ENCODE results near the gene DIS3L2.
"Not testable (repeated sequence)": the region's sequence is repeated elsewhere in the genome, so short reads cannot be mapped to it uniquely, and the experiment has no call there.

The DIS3L2 gene

DNA sequence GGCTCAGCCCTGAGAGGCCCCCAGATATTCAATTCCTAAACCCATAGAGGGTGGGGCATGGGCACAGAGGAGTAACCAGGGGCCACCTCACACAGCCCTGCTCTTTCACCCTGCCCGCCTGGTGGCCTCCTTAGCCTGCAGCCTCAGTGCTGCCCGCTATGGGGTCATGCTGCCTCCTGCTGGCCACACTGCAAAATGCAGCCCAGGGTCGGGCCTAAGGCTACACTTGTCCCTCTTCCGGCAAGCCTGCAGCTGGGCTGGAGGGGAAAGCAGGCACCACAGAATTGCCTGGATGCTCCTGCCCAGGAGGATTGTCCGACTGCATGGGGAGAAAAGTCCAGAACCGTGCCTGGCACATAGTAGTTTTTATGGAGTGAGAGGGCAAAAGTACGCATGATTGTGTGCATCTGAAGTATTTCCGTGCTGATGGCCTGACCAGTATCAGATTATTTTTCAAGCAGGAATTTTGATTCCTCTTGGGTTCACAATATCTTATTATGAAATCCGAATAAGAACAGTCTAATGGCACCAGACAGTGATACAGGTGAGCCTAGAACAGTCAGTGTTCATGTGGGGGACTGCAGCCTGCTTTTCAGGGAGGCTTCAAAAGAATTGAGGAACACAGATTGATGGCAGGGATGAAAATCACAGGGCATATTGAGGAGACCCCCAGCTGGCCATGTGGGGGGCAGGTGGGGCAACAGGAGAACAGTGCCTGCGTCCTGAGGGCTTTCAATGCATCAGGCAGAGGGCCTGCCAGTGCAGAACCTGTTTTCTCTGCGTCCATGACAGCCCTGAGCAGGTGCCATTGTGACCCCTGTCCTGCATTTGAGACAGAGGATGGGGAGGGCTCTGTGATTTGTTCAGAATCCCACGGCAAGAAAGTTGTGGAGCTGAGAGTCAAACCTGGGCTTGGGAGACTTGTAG, 365.9 kb downstream of the DIS3L2 start:
- H3K4me3 ChIP-seq (ENCODE audit: low read depth in 1 of 2, low read length in 2 of 2) = no peak overlapping the region
- H3K36me3 ChIP-seq (ENCODE audit: control insufficient read depth in 1 of 2, insufficient read depth in 2 of 2, low read length in 2 of 2) = no peaks in the 10 kb centered on the region
- H3K27me3 ChIP-seq (ENCODE audit: control insufficient read depth in 1 of 2, insufficient read depth in 2 of 2, low read length in 2 of 2) = no peaks in the 10 kb centered on the region
- H3K27ac ChIP-seq (ENCODE audit: low read depth, low read length) = no peak overlapping the region
- H3K9ac ChIP-seq (ENCODE audit: low read depth in 1 of 2, low read length in 2 of 2) = no peak overlapping the region
- no peaks in the 10 kb centered on the region for H3K9me3 ChIP-seq (ENCODE audit: control insufficient read depth in 1 of 2, low read length in 2 of 2)
- H3K4me1 ChIP-seq (ENCODE audit: control insufficient read depth in 1 of 2, insufficient read depth in 2 of 2, low read length in 2 of 2) = no peaks in the 10 kb centered on the region

- no peaks in the 10 kb centered on the region for H3K36me3 ChIP-seq (ENCODE audit: control insufficient read depth in 1 of 2, insufficient read depth in 2 of 2, low read length in 2 of 2)
- no peak overlapping the region for H3K4me3 ChIP-seq (ENCODE audit: low read depth in 1 of 2, low read length in 2 of 2)
- H3K9ac ChIP-seq (ENCODE audit: low read depth in 1 of 2, low read length in 2 of 2) = no peak overlapping the region
- no peaks in the 10 kb centered on the region for H3K9me3 ChIP-seq (ENCODE audit: control insufficient read depth in 1 of 2, low read length in 2 of 2)
- H3K4me1 ChIP-seq (ENCODE audit: control insufficient read depth in 1 of 2, insufficient read depth in 2 of 2, low read length in 2 of 2) = no peaks in the 10 kb centered on the region
- no peaks in the 10 kb centered on the region for H3K27me3 ChIP-seq (ENCODE audit: control insufficient read depth in 1 of 2, insufficient read depth in 2 of 2, low read length in 2 of 2)
- no peak overlapping the region for H3K27ac ChIP-seq (ENCODE audit: low read depth, low read length)
These were observed 366.5 kb downstream of the DIS3L2 start for GRCh38 chr2:232328032-232328422.

DNA sequence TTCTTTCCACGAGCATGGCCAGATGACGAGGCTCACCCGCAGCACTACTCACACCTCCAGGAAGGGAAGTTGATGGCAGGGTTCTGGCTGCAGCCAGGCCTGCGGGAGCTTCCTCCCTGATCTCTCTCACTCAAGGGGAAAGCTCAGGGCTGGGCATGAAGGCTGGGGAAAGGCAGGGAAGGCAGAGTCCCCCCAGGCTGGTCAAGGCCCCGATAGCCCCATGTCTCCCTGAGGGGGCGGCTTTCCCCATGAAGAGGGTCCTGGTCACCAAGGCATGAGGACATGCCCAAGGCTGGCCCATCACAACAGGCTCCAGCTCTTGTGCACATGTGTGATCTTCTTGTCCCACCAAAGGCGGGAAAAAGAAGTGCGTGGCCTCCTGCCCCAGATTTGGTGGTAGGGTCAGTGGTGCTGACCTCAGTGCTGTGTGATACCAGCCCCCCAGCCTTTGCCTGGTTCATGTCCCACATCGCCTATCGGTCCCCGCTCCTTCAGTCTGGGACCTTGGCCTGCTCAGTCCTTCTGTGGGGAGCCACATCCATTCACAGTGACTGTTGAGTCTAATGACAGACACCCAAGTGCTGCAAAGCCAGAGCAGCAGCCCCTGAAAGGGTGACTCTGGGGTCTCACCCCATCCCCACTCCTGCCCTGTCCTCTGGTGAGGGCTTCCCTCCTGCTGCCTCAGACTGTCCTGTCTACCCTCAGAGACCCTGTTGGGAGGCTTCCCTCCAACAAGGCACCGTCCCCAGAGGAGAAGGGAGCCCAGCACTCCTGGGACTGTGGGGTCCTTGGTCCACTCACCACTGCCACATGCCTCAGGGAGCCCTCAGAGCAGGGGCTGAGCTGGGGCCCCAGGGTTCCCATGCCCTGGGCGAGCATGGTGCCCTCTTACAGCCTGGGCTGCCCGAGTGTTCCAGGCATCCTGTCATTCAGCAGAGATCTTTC, 367.3 kb downstream of the DIS3L2 start:
- H3K36me3 ChIP-seq (ENCODE audit: control insufficient read depth in 1 of 2, insufficient read depth in 2 of 2, low read length in 2 of 2) = no peaks in the 10 kb centered on the region
- no peak overlapping the region for H3K4me3 ChIP-seq (ENCODE audit: low read depth in 1 of 2, low read length in 2 of 2)
- no peak overlapping the region for H3K27ac ChIP-seq (ENCODE audit: low read depth, low read length)
- H3K27me3 ChIP-seq (ENCODE audit: control insufficient read depth in 1 of 2, insufficient read depth in 2 of 2, low read length in 2 of 2) = no peaks in the 10 kb centered on the region
- H3K9me3 ChIP-seq (ENCODE audit: control insufficient read depth in 1 of 2, low read length in 2 of 2) = no peaks in the 10 kb centered on the region
- H3K4me1 ChIP-seq (ENCODE audit: control insufficient read depth in 1 of 2, insufficient read depth in 2 of 2, low read length in 2 of 2) = no peaks in the 10 kb centered on the region
- H3K9ac ChIP-seq (ENCODE audit: low read depth in 1 of 2, low read length in 2 of 2) = no peak overlapping the region

DNA sequence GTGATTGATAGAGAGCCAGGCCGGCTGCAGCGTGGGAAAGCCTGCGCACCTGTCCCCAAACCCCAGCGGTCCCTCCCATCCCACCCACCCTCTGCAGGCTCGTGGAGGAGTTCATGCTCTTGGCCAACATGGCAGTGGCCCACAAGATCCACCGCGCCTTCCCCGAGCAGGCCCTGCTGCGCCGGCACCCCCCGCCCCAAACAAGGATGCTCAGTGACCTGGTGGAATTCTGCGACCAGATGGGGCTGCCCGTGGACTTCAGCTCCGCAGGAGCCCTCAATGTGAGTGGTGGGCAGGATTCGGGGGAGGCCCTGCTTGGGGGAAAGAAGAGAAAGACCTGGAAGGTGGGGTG, 368.2 kb downstream of the DIS3L2 start:
- H3K27ac ChIP-seq (ENCODE audit: low read depth, low read length) = no peak overlapping the region
- no peak overlapping the region for H3K9ac ChIP-seq (ENCODE audit: low read depth in 1 of 2, low read length in 2 of 2)
- no peaks in the 10 kb centered on the region for H3K36me3 ChIP-seq (ENCODE audit: control insufficient read depth in 1 of 2, insufficient read depth in 2 of 2, low read length in 2 of 2)
- H3K9me3 ChIP-seq (ENCODE audit: control insufficient read depth in 1 of 2, low read length in 2 of 2) = no peaks in the 10 kb centered on the region
- H3K4me1 ChIP-seq (ENCODE audit: control insufficient read depth in 1 of 2, insufficient read depth in 2 of 2, low read length in 2 of 2) = no peaks in the 10 kb centered on the region
- H3K4me3 ChIP-seq (ENCODE audit: low read depth in 1 of 2, low read length in 2 of 2) = no peak overlapping the region
- no peaks in the 10 kb centered on the region for H3K27me3 ChIP-seq (ENCODE audit: control insufficient read depth in 1 of 2, insufficient read depth in 2 of 2, low read length in 2 of 2)

GRCh38 chr2:232330068-232330999, 368.8 kb downstream of the DIS3L2 start:
- Histone ChIP-seq H3K4me1 (ENCODE audit: control insufficient read depth in 1 of 2, insufficient read depth in 2 of 2, low read length in 2 of 2) (no peaks in the 10 kb centered on the region), H3K27ac (ENCODE audit: low read depth, low read length) (no peak overlapping the region), H3K27me3 (ENCODE audit: control insufficient read depth in 1 of 2, insufficient read depth in 2 of 2, low read length in 2 of 2) (no peaks in the 10 kb centered on the region), H3K9me3 (ENCODE audit: control insufficient read depth in 1 of 2, low read length in 2 of 2) (no peaks in the 10 kb centered on the region), H3K4me3 (ENCODE audit: low read depth in 1 of 2, low read length in 2 of 2) (no peak overlapping the region), H3K36me3 (ENCODE audit: control insufficient read depth in 1 of 2, insufficient read depth in 2 of 2, low read length in 2 of 2) (no peaks in the 10 kb centered on the region), H3K9ac (ENCODE audit: low read depth in 1 of 2, low read length in 2 of 2) (no peak overlapping the region)

GRCh38 chr2:232331061-232331460, 369.5 kb downstream of the DIS3L2 start:
- not testable (repeated sequence) for H3K4me1 ChIP-seq (ENCODE audit: control insufficient read depth in 1 of 2, insufficient read depth in 2 of 2, low read length in 2 of 2); H3K9ac ChIP-seq (ENCODE audit: low read depth in 1 of 2, low read length in 2 of 2); H3K27ac ChIP-seq (ENCODE audit: low read depth, low read length); H3K27me3 ChIP-seq (ENCODE audit: control insufficient read depth in 1 of 2, insufficient read depth in 2 of 2, low read length in 2 of 2); H3K36me3 ChIP-seq (ENCODE audit: control insufficient read depth in 1 of 2, insufficient read depth in 2 of 2, low read length in 2 of 2); H3K4me3 ChIP-seq (ENCODE audit: low read depth in 1 of 2, low read length in 2 of 2); H3K9me3 ChIP-seq (ENCODE audit: control insufficient read depth in 1 of 2, low read length in 2 of 2)

GRCh38 chr2:232331641-232332040, 370.1 kb downstream of the DIS3L2 start:
- H3K9ac ChIP-seq (ENCODE audit: low read depth in 1 of 2, low read length in 2 of 2) = not testable (repeated sequence)

GRCh38 chr2:232332244-232332939, 370.9 kb downstream of the DIS3L2 start:
- not testable (repeated sequence) for H3K27me3 ChIP-seq (ENCODE audit: control insufficient read depth in 1 of 2, insufficient read depth in 2 of 2, low read length in 2 of 2); H3K4me3 ChIP-seq (ENCODE audit: low read depth in 1 of 2, low read length in 2 of 2); H3K9me3 ChIP-seq (ENCODE audit: control insufficient read depth in 1 of 2, low read length in 2 of 2); H3K27ac ChIP-seq (ENCODE audit: low read depth, low read length); H3K36me3 ChIP-seq (ENCODE audit: control insufficient read depth in 1 of 2, insufficient read depth in 2 of 2, low read length in 2 of 2); H3K4me1 ChIP-seq (ENCODE audit: control insufficient read depth in 1 of 2, insufficient read depth in 2 of 2, low read length in 2 of 2); H3K9ac ChIP-seq (ENCODE audit: low read depth in 1 of 2, low read length in 2 of 2)

More at GRCh38 chr2:232331641-232332040, 370.1 kb downstream of the DIS3L2 start:
- not testable (repeated sequence) for H3K27ac ChIP-seq (ENCODE audit: low read depth, low read length); H3K4me1 ChIP-seq (ENCODE audit: control insufficient read depth in 1 of 2, insufficient read depth in 2 of 2, low read length in 2 of 2); H3K4me3 ChIP-seq (ENCODE audit: low read depth in 1 of 2, low read length in 2 of 2); H3K36me3 ChIP-seq (ENCODE audit: control insufficient read depth in 1 of 2, insufficient read depth in 2 of 2, low read length in 2 of 2); H3K27me3 ChIP-seq (ENCODE audit: control insufficient read depth in 1 of 2, insufficient read depth in 2 of 2, low read length in 2 of 2); H3K9me3 ChIP-seq (ENCODE audit: control insufficient read depth in 1 of 2, low read length in 2 of 2)

GRCh38 chr2:232332940-232333259, 371.4 kb downstream of the DIS3L2 start:
- Histone ChIP-seq H3K9ac (ENCODE audit: low read depth in 1 of 2, low read length in 2 of 2) (no peak overlapping the region), H3K36me3 (ENCODE audit: control insufficient read depth in 1 of 2, insufficient read depth in 2 of 2, low read length in 2 of 2) (no peaks in the 10 kb centered on the region), H3K4me3 (ENCODE audit: low read depth in 1 of 2, low read length in 2 of 2) (no peak overlapping the region), H3K27me3 (ENCODE audit: control insufficient read depth in 1 of 2, insufficient read depth in 2 of 2, low read length in 2 of 2) (no peaks in the 10 kb centered on the region), H3K4me1 (ENCODE audit: control insufficient read depth in 1 of 2, insufficient read depth in 2 of 2, low read length in 2 of 2) (no peaks in the 10 kb centered on the region), H3K27ac (ENCODE audit: low read depth, low read length) (no peak overlapping the region), H3K9me3 (ENCODE audit: control insufficient read depth in 1 of 2, low read length in 2 of 2) (no peaks in the 10 kb centered on the region)

Measured in duodenal mucosa (tissue), 2 donors.